ENCODE measurements around the gene GNA15. TPM values are rescaled to one million over a fixed set of nuclear protein-coding genes. Genes with fewer than 3 reads are reported as not detected.

GNA15 gene
- total and polyA plus RNA-seq, 12 donors, result 0.42 to 8.9 (median 1.1) TPM

DNA sequence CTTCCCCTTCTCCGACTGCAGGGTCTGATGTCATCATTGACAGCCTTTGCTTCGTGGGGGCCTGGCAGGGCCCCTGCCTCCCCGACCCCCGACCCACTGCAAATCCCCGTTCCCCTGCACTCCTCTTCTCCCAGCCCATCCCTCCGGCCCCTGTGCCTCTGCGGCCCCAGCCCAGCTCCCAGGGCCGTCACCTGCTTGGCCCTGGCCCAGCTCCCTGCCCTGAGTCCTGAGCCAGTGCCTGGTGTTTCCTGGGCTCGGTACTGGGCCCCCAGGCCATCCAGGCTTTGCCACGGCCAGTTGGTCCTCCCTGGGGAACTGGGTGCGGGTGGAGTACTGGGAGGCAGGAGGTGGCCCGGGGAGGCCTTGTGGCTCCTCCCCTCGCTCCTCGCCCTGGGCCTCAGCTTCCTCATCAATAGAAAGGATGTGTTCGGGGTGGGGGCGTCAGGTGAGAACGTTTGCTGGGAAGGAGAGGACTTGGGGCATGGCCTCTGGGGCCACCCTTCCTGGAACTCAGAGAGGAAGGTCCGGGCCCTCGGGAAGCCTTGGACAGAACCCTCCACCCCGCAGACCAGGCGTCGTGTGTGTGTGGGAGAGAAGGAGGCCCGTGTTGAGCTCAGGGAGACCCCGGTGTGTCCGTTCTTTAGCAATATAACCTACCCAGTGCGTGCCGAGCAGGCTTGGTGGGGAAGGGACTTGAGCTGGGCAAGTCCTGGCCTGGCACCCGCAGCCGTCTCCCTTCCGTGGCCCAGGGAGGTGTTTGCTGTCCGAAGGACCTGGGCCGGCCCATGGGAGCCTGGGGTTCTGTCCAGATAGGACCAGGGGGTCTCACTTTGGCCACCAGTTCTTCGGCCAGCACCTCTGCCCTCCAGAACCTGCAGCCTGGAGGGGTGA, 72.7 kb downstream of the GNA15 start:
- H3K27me3 ChIP-seq, result no peaks in the 10 kb centered on the region
- DNase-seq (no peak), ATAC-seq (no peak)
- TF ChIP-seq, protein P1, sequence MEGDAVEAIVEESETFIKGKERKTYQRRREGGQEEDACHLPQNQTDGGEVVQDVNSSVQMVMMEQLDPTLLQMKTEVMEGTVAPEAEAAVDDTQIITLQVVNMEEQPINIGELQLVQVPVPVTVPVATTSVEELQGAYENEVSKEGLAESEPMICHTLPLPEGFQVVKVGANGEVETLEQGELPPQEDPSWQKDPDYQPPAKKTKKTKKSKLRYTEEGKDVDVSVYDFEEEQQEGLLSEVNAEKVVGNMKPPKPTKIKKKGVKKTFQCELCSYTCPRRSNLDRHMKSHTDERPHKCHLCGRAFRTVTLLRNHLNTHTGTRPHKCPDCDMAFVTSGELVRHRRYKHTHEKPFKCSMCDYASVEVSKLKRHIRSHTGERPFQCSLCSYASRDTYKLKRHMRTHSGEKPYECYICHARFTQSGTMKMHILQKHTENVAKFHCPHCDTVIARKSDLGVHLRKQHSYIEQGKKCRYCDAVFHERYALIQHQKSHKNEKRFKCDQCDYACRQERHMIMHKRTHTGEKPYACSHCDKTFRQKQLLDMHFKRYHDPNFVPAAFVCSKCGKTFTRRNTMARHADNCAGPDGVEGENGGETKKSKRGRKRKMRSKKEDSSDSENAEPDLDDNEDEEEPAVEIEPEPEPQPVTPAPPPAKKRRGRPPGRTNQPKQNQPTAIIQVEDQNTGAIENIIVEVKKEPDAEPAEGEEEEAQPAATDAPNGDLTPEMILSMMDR (IDR thresholded peaks at IDR 0.05), result no peak
- H3K4me1 ChIP-seq, result no peaks in the 10 kb centered on the region
- no peaks in the 10 kb centered on the region for H3K9me3 ChIP-seq
- WGBS, 2 donors, result 88 to 90% methylated on average over 33 of the region's 33 CpGs
- intact Hi-C loops (cut with DNase I), result no loop called here
- H3K36me3 ChIP-seq, result peaks cover 0 to 55% (median 20%) of the 10 kb centered on the region in 9 donors
- H3K4me3 ChIP-seq, result no peak overlapping the region
- no peak overlapping the region for H3K27ac ChIP-seq

DNA sequence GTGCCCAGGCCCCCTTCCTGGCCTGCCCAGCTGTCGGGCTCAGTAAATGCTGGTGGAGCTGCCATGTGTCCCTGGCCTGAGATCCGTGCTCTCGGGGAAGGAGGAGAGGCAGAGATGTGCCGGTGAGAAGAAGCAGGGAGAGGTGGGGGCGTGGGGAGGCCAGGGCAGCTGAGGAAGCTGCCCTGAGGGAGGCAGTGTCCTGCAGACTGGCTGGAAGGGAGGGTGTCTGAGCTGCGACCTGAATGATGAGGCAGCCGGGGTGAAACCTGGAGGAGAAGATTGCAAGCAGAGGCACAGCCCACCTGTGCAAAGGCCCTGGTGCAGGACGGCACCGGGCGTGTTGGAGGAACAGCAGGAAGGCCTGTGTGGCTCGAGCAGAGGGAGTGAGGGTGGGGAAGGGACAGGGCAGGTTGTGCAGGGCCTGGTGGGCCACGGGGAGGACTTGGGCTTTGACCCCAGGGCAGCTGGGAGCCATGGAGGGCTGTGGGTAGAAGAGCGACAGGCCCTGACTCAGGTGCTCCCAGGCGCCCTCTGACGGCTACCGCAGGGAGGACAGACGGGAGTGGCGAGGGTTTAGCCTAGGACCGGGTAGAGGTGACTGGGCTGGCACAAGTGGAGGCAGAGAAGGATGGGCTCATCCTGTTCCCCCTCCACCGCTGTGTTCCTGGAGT, 74.6 kb downstream of the GNA15 start:
- ATAC-seq (peak in 7 of 8 donors; percentile 39 to 68 (median 54)), DNase-seq (peak in 1 of 2 donors; percentile 62)
- 43 to 44% methylated on average over 20 of the region's 20 CpGs for WGBS, 2 donors
- intact Hi-C loops (cut with DNase I), result no loop called here
- TF ChIP-seq, protein P1 (IDR thresholded peaks at IDR 0.05), result peak; percentile 8 to 75 (median 55)
- Histone ChIP-seq H3K27ac (no peak overlapping the region), H3K4me3 (no peak overlapping the region), H3K4me1 (no peaks in the 10 kb centered on the region), H3K27me3 (no peaks in the 10 kb centered on the region), H3K9me3 (no peaks in the 10 kb centered on the region), H3K36me3 (peaks cover 0 to 35% (median 15%) of the 10 kb centered on the region in 9 donors)

DNA sequence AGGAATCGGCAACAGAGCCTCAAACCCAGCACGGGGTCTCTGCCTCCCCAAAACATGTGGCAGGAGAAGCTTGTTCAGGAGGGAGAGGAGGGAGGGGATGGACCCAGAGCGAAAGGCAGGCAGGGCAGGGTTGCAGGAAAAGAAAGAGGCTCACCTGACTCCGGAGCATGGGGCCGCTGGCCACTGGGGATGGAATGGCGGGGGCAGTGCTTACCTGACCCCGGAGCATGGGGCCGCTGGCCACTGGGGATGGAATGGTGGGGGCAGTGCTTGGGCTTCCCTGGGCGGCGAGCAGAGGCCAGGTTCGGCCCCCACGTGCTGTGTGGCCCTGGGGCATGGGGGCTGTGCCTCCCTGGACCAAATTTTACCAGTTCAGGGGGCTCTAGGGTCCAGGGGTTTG, 75.4 kb downstream of the GNA15 start:
- Histone ChIP-seq H3K36me3 (peaks cover 0 to 28% (median 14%) of the 10 kb centered on the region in 9 donors), H3K4me1 (no peaks in the 10 kb centered on the region), H3K9me3 (no peaks in the 10 kb centered on the region), H3K27ac (no peak overlapping the region), H3K4me3 (no peak overlapping the region), H3K27me3 (no peaks in the 10 kb centered on the region)
- TF ChIP-seq, protein P1 (IDR thresholded peaks at IDR 0.05), result no peak
- intact Hi-C loops (cut with DNase I), result no loop called here
- ATAC-seq (no peak), DNase-seq (no peak)
- 51 to 54% methylated on average over 12 of the region's 12 CpGs for WGBS, 2 donors

DNA sequence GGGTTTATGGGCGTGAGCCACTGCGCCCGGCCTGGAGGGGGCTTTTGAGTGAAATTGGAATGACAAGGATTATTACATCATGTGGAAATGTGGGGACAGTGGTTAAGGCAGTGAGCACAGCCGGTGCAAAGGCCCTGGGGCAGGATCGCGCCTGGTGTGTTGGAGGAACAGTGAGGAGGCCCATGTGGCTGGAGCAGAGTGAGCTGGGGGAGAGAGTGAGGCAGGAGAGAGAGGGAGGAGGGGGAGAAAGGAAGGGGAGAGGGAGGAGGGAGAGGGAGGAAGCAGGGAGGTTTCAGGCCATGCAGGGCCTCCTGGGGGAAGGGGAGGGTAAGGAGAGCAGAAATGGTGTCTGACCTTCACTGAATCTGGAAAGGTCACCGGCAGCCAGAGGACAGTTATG, 77.3 kb downstream of the GNA15 start:
- WGBS, 2 donors, result 95 to 96% methylated on average over 7 of the region's 7 CpGs
- no peaks in the 10 kb centered on the region for H3K9me3 ChIP-seq
- H3K4me3 ChIP-seq, result no peak overlapping the region
- ATAC-seq (no peak), DNase-seq (no peak)
- no peaks in the 10 kb centered on the region for H3K27me3 ChIP-seq
- no peaks in the 10 kb centered on the region for H3K4me1 ChIP-seq
- H3K36me3 ChIP-seq, result peaks cover 0 to 9% (median 0%) of the 10 kb centered on the region in 9 donors
- TF ChIP-seq, protein P1 (IDR thresholded peaks at IDR 0.05), result no peak
- no peak overlapping the region for H3K27ac ChIP-seq
- intact Hi-C loops (cut with DNase I), result no loop called here

Other genes with a start within 250 kb of the GNA15 start
- 1 to 10 TPM; 1.0 to 5.5 (median 3.0) TPM for gene ZNF57, start 235.1 kb upstream of the GNA15 start, total RNA-seq
- gene ZNF57, start 235.1 kb upstream of the GNA15 start, polyA plus RNA-seq, result 1 to 10 TPM; 2.8 to 3.2 TPM
- gene ZNF77, start 191.1 kb upstream of the GNA15 start, total RNA-seq, result 1 to 10 TPM; 1.0 to 2.6 (median 2.3) TPM
- gene ZNF77, start 191.1 kb upstream of the GNA15 start, polyA plus RNA-seq, result 1 to 10 TPM; 2.5 to 2.9 TPM
- gene TLE6, start 158.5 kb upstream of the GNA15 start, total RNA-seq, result 1 to 10 TPM in 2 of 10 donors, under 1 TPM in 5, not detected in 3; 0.34 to 2.8 (median 0.45) TPM
- gene TLE6, start 158.5 kb upstream of the GNA15 start, polyA plus RNA-seq, result 1 to 10 TPM; 1.2 to 3.5 TPM
- gene TLE2, start 106.8 kb upstream of the GNA15 start, total RNA-seq, result 10 to 100 TPM; 28.2 to 64.5 (median 39.9) TPM
- 10 to 100 TPM; 35.9 to 54.6 TPM for gene TLE2, start 106.8 kb upstream of the GNA15 start, polyA plus RNA-seq
- 100 to 1,000 TPM; 653 to 857 (median 758) TPM for gene TLE5, start 73.5 kb upstream of the GNA15 start, total RNA-seq
- 1,000 to 10,000 TPM in 1 of 2 donors, 100 to 1,000 TPM in 1; 679 to 1,254 TPM for gene TLE5, start 73.5 kb upstream of the GNA15 start, polyA plus RNA-seq
- gene GNA11, start 41.7 kb upstream of the GNA15 start, total RNA-seq, result 10 to 100 TPM; 57.4 to 83.2 (median 68.8) TPM
- 10 to 100 TPM; 28.2 to 40.7 TPM for gene GNA11, start 41.7 kb upstream of the GNA15 start, polyA plus RNA-seq
- gene S1PR4, start 42.7 kb downstream of the GNA15 start, total RNA-seq, result 1 to 10 TPM in 1 of 10 donors, under 1 TPM in 9; 0.24 to 3.3 (median 0.59) TPM
- 1 to 10 TPM; 1.5 to 1.9 TPM for gene S1PR4, start 42.7 kb downstream of the GNA15 start, polyA plus RNA-seq
- gene NCLN, start 49.9 kb downstream of the GNA15 start, total RNA-seq, result 10 to 100 TPM; 17.1 to 36.3 (median 24.6) TPM
- gene NCLN, start 49.9 kb downstream of the GNA15 start, polyA plus RNA-seq, result 10 to 100 TPM; 31.4 to 43.6 TPM
- gene CELF5, start 88.6 kb downstream of the GNA15 start, total RNA-seq, result not detected
- gene CELF5, start 88.6 kb downstream of the GNA15 start, polyA plus RNA-seq, result not detected
- gene NFIC, start 230.6 kb downstream of the GNA15 start, total RNA-seq, result 100 to 1,000 TPM; 132 to 217 (median 161) TPM
- 100 to 1,000 TPM in 1 of 2 donors, 10 to 100 TPM in 1; 52.3 to 147 TPM for gene NFIC, start 230.6 kb downstream of the GNA15 start, polyA plus RNA-seq

Measured in heart right ventricle (tissue), 16 donors.